Measurements from ENCODE around the gene AGXT. TPM values are rescaled to one million over a fixed set of nuclear protein-coding genes. Genes with fewer than 3 reads are reported as not detected.

AGXT gene
- total and polyA plus RNA-seq, 4 donors: 0.05 to 0.61 (median 0.16) TPM; not detected in 1

- Histone ChIP-seq H3K27me3 (ENCODE audit: control insufficient read depth in 3 of 3, insufficient read depth in 3 of 3, low read length in 2 of 3) (no peaks in the 10 kb centered on the region), H3K4me3 (no peak overlapping the region), H3K9ac (ENCODE audit: insufficient read depth in 1 of 2, low read length in 2 of 2) (peak overlapping the region in 1 of 2 donors; percentile 5), H3K9me3 (ENCODE audit: control insufficient read depth in 4 of 4, insufficient read depth in 3 of 4, low read length in 3 of 4) (no peaks in the 10 kb centered on the region), H3K36me3 (ENCODE audit: control insufficient read depth in 4 of 4, insufficient read depth in 4 of 4, low read length in 4 of 4) (no peaks in the 10 kb centered on the region), H3K4me1 (ENCODE audit: control insufficient read depth in 5 of 5, insufficient read depth in 5 of 5, low read length in 5 of 5) (peaks cover 0 to 50% (median 21%) of the 10 kb centered on the region in 5 donors), H3K27ac (ENCODE audit: low read depth in 1 of 2, low read length in 1 of 2) (peak overlapping the region in 1 of 2 donors; percentile 84)
- peak; percentile 65 for TF ChIP-seq CTCF (IDR thresholded peaks at IDR 0.05; ENCODE audit: control extremely low read depth, extremely low read depth)
- 35 to 45% methylated on average over 35 to 36 of the region's 36 CpGs for WGBS, 2 donors
- ATAC-seq (ENCODE audit: insufficient read depth, low FRiP score): peak; percentile 42
- peak; percentile 84 to 92 (median 89) for DNase-seq
These were observed 45.4 kb downstream of the AGXT start for GRCh38 chr2:240913810-240914644.

- WGBS, 2 donors: 62 to 63% methylated on average over 25 of the region's 25 CpGs
These were observed 46.3 kb downstream of the AGXT start for GRCh38 chr2:240914645-240915525.

More at GRCh38 chr2:240914645-240915525, 46.3 kb downstream of the AGXT start:
- no peak overlapping the region for H3K27ac ChIP-seq (ENCODE audit: low read depth in 1 of 2, low read length in 1 of 2)
- no peak overlapping the region for H3K4me3 ChIP-seq
- peak in 1 of 3 donors; percentile 16 for DNase-seq
- no peaks in the 10 kb centered on the region for H3K9me3 ChIP-seq (ENCODE audit: control insufficient read depth in 4 of 4, insufficient read depth in 3 of 4, low read length in 3 of 4)
- H3K27me3 ChIP-seq (ENCODE audit: control insufficient read depth in 3 of 3, insufficient read depth in 3 of 3, low read length in 2 of 3): no peaks in the 10 kb centered on the region
- H3K36me3 ChIP-seq (ENCODE audit: control insufficient read depth in 4 of 4, insufficient read depth in 4 of 4, low read length in 4 of 4): no peaks in the 10 kb centered on the region
- H3K4me1 ChIP-seq (ENCODE audit: control insufficient read depth in 5 of 5, insufficient read depth in 5 of 5, low read length in 5 of 5): peaks cover 0 to 50% (median 21%) of the 10 kb centered on the region in 5 donors
- no peak for ATAC-seq (ENCODE audit: insufficient read depth, low FRiP score)
- TF ChIP-seq CTCF (IDR thresholded peaks at IDR 0.05; ENCODE audit: control extremely low read depth, extremely low read depth): no peak
- peak overlapping the region in 1 of 2 donors; percentile 23 for H3K9ac ChIP-seq (ENCODE audit: insufficient read depth in 1 of 2, low read length in 2 of 2)

Measured in lung (tissue), 12 donors.